Fibroblast of pulmonary artery (primary cell): ENCODE results near the gene ARHGAP24.

ENCODE experiments used
- DNase-seq: peaks from one replicate; pipeline ENCODE4 v3.0.0-alpha.2; 2010; ENCODE audit warnings: low read depth
- H3K4me3 ChIP-seq: replicated peaks from 2 replicates; pipeline ENCODE4 v1.5.1; 2011; ENCODE audit warnings: low read depth, mild to moderate bottlenecking, control low read depth, low read length, moderate library complexity
- TF ChIP-seq, protein P1 (sequence below): IDR thresholded peaks from 2 replicates; pipeline ENCODE4 v1.5.1; 2011; ENCODE audit warnings: mild to moderate bottlenecking, control low read depth, low read length, inconsistent platforms; ENCODE audit errors: missing control alignments

ARHGAP24 gene

DNA sequence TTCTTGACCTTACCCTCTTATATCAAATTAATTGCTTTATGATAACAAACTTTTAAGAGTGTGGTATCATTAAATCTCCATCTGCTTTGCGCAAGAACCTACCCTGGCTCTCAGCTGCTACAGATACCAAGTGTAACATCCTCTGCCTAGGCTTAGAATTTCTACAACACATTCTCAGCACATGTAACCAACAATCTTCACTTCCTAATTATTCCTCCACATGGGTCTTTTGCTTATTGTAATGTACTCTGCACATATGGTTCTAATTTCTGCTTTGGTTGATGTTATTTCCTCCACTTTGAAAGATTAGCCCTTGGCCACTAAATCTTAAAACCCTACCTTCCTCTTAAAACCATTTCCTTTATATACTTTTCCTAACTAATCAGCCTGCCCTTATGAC, 242.4 kb downstream of the ARHGAP24 start:
- no peak overlapping the region for H3K4me3 ChIP-seq
- no peak for DNase-seq
- TF ChIP-seq, protein P1, sequence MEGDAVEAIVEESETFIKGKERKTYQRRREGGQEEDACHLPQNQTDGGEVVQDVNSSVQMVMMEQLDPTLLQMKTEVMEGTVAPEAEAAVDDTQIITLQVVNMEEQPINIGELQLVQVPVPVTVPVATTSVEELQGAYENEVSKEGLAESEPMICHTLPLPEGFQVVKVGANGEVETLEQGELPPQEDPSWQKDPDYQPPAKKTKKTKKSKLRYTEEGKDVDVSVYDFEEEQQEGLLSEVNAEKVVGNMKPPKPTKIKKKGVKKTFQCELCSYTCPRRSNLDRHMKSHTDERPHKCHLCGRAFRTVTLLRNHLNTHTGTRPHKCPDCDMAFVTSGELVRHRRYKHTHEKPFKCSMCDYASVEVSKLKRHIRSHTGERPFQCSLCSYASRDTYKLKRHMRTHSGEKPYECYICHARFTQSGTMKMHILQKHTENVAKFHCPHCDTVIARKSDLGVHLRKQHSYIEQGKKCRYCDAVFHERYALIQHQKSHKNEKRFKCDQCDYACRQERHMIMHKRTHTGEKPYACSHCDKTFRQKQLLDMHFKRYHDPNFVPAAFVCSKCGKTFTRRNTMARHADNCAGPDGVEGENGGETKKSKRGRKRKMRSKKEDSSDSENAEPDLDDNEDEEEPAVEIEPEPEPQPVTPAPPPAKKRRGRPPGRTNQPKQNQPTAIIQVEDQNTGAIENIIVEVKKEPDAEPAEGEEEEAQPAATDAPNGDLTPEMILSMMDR = no peak

DNA sequence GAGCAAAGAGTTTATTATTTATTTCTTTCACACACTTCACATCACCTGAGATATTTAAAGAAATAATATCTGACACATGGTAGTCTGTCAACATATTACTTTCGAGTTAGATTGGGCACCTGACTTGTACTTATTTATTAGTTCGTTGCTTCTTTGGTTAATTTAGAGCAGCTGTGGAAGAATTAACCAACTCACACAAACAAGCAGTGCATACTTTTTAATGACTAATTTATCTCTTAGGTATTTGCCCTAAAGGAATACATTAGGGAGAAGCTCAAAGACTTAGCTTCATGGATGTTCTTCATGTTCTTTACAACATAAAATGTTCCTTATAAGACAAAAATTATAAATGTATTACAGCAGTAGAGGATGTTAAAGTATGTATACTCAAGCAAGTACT, 242.9 kb downstream of the ARHGAP24 start:
- DNase-seq = no peak
- TF ChIP-seq, protein P1 = no peak
- no peak overlapping the region for H3K4me3 ChIP-seq

DNA sequence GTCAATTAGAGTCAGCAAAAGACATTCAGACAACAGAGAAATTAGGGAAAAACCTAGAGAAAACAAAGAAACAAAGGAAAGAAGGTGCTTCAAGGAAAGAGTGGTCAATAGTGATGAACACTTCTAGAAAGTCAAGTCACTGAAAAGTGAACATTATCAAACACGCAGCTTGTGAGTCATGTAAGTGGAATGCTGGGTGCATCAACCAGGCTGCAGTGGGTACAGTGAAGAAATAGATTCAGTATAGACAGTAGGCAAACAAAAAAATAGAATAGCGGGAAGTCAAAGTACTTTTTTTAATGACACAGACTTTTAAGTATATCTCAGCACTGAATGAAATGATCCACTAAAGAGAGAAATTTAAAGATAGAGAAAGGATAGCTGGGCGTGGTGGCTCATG, 245.8 kb downstream of the ARHGAP24 start:
- TF ChIP-seq, protein P1 = no peak

DNA sequence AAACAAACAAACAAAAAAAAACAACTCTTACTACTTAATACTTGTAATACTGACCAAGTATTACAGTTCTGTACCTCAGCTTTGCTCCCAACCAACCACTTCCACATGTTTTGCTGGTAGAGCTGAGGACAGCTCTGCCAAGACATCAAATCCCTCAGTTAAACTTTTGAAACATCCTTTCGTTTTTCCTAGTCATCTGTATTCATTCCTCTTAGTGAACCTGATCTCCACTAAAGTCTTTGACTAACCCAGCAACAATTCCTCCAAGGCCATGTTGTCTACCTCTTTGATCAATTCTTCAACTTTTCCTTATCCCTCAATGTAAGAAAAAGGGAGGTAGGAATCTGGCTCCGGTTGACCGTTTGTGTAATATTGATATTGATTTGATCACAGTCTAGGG, 247.5 kb downstream of the ARHGAP24 start:
- no peak for DNase-seq
- no peak overlapping the region for H3K4me3 ChIP-seq
- TF ChIP-seq, protein P1 = no peak

More for the DNA sequence above, 245.8 kb downstream of the ARHGAP24 start:
- no peak overlapping the region for H3K4me3 ChIP-seq
- peak; percentile 62 for DNase-seq

DNA sequence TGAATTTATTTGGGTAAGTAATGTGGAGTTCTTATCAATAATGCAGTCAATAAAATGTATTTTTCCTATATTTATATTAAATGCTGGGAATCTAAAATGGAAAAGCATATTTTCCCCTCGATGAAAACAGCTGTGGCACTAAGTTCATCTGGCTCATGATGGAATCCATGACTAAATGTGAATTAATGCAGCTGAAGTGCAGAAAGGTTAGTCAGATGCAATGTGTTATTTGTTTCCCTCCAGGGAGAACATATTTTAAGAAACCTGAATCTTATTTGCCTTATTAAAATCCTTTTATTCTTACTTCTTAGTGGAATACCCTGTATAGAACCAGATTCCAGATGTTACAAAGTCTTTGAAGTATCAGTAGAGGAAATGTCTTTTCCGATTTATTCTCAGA, 247.9 kb downstream of the ARHGAP24 start:
- DNase-seq = no peak
- no peak overlapping the region for H3K4me3 ChIP-seq
- TF ChIP-seq, protein P1 = no peak

DNA sequence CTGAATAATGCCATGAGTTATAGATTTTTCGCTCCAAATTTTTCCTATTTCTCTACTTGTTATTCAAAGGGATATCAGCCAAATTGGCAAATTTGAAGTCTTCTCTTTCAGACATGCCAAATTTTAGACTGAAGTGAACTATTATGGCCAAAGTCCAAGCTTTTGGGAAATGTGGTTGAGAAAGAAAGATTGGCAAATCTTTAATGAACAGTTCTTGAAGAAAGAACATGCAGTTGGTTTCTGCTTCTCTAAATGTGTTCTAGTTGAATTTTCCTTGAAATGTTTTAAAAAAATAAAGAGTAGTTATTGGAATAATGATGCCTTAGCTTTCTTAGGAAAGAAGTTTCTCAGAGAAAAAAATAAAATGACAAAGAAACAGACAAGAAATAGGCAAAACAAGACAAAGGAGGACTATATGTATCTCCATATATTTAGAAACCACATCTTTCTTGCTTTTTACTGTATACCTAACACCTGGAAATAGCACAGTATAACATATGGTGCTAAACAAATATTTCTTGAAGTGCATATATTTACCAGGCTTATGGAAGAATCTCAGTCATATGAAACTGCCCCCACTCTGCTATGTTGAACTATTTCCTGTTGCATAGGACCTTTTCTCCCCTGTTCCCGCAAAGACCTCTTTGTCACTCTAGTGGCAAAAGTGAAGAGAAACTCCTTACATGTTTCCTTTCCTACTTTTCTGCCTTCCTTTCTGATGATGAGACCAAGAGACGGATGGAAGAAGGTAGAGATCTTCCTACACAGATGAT, 250.0 kb downstream of the ARHGAP24 start:
- DNase-seq = peak; percentile 60
- TF ChIP-seq, protein P1 = no peak

DNA sequence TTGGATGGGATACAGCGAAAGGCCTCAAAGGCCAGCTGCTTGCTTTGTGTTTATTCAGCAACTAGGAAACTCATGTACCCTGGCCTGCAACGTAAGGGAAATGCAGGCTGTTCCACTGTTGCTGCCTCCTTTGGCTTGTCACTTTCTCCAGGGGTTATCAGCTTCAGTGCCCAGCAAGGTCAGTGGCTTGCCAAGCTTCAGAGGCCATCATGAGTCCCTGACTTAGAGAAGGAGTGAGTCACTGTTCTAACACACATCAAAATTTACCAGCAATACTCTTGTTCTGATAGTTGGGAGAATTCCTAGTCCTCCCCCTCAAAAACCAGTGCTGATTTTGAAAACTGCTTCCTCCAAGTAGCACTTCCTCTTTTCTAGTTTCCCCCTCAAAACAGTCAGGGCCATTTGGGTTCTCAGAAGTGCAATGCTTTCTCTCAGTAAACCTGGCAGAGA, 250.8 kb downstream of the ARHGAP24 start:
- TF ChIP-seq, protein P1 = no peak
- peak; percentile 56 for DNase-seq
- H3K4me3 ChIP-seq = no peak overlapping the region

More for the DNA sequence above, 250.0 kb downstream of the ARHGAP24 start:
- H3K4me3 ChIP-seq = no peak overlapping the region
